ENCODE data around the gene LAMB3. TPM values are rescaled to one million over a fixed set of nuclear protein-coding genes. Genes with fewer than 3 reads are reported as not detected.

Gene LAMB3
- total RNA-seq, 1 donor from 2014 or later: not detected

DNA sequence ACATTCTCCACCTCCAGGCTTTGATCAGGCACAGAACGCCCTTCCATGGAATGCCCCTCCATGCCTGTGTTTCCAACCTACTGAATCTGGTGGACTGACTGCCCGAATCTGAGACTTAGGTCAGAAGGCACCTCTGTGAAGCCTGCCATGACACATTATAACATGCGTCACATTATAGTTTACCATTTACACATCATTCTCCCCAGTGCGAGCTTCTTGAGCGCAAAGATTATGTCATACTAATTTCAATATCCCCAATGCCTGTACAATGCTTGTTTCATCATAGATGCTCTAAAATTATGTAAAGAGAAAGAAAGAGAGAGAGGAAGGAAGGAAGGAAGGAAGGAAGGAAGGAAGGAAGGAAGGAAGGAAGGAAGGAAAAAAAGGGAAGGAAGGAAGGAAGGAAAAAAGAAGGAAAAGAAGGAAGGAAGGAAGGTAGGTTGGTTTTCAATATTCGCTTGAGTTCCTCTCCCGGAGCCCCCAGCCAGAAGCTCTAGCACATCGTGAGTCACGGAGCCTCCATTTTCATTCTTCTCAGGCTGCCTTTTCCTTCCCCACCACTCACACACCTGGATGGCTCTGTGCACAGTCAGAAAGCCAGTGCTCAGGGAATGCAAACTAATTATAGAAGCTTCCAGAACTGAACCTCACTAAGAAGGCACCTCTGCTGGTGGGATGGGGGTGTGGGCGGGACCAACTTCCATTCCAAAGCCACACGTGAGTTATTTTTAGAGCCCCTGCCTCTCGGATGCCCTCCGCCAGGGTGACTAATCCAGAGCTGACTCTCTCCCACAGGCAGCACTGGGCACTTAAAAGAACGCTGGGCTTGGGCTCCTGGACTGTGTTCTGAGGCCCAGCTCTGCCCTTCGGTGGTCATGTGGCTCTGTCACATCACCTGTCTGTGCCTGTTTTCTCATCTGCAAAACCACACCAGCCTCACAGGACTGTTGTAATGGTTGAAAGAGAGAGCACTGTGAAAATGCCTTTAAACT lies 27.4 kb downstream of the LAMB3 start:
- no peaks in the 10 kb centered on the region for H3F3A ChIP-seq (ENCODE audit: low read depth)
- TF ChIP-seq EZH2 (IDR thresholded peaks at IDR 0.05) (no peak), EZH2phosphoT487 (IDR thresholded peaks at IDR 0.05) (no peak)
- TF ChIP-seq, protein P1, sequence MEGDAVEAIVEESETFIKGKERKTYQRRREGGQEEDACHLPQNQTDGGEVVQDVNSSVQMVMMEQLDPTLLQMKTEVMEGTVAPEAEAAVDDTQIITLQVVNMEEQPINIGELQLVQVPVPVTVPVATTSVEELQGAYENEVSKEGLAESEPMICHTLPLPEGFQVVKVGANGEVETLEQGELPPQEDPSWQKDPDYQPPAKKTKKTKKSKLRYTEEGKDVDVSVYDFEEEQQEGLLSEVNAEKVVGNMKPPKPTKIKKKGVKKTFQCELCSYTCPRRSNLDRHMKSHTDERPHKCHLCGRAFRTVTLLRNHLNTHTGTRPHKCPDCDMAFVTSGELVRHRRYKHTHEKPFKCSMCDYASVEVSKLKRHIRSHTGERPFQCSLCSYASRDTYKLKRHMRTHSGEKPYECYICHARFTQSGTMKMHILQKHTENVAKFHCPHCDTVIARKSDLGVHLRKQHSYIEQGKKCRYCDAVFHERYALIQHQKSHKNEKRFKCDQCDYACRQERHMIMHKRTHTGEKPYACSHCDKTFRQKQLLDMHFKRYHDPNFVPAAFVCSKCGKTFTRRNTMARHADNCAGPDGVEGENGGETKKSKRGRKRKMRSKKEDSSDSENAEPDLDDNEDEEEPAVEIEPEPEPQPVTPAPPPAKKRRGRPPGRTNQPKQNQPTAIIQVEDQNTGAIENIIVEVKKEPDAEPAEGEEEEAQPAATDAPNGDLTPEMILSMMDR (IDR thresholded peaks at IDR 0.05): no peak
- no peak overlapping the region for H3K27ac ChIP-seq
- no peak for DNase-seq (ENCODE audit: low spot score)
- H4K20me1 ChIP-seq (ENCODE audit: low read depth): no peaks in the 10 kb centered on the region
- peaks cover 10% of the 10 kb centered on the region for H3K27me3 Mint-ChIP-seq (ENCODE audit: insufficient read depth, low read depth)
- no peak overlapping the region for H2AFZ ChIP-seq (replicated peaks)
- no peaks in the 10 kb centered on the region for H3K9me3 Mint-ChIP-seq
- no peaks in the 10 kb centered on the region for H3K36me3 Mint-ChIP-seq
- H3K79me2 ChIP-seq (ENCODE audit: low read depth): no peaks in the 10 kb centered on the region
- no peak overlapping the region for H3K9ac ChIP-seq
- peaks cover 42% of the 10 kb centered on the region for H3K4me1 Mint-ChIP-seq
- no peaks in the 10 kb centered on the region for H3K9me3 ChIP-seq (ENCODE audit: low read depth)
- H3K4me1 ChIP-seq: no peaks in the 10 kb centered on the region
- no peak overlapping the region for H3K4me2 ChIP-seq
- no peaks in the 10 kb centered on the region for H3K27me3 ChIP-seq
- no peak overlapping the region for H3K4me3 ChIP-seq
- no peaks in the 10 kb centered on the region for H3K36me3 ChIP-seq
- H3K4me3 Mint-ChIP-seq: no peak overlapping the region
- H3K27ac Mint-ChIP-seq: peak overlapping the region; percentile 35

DNA sequence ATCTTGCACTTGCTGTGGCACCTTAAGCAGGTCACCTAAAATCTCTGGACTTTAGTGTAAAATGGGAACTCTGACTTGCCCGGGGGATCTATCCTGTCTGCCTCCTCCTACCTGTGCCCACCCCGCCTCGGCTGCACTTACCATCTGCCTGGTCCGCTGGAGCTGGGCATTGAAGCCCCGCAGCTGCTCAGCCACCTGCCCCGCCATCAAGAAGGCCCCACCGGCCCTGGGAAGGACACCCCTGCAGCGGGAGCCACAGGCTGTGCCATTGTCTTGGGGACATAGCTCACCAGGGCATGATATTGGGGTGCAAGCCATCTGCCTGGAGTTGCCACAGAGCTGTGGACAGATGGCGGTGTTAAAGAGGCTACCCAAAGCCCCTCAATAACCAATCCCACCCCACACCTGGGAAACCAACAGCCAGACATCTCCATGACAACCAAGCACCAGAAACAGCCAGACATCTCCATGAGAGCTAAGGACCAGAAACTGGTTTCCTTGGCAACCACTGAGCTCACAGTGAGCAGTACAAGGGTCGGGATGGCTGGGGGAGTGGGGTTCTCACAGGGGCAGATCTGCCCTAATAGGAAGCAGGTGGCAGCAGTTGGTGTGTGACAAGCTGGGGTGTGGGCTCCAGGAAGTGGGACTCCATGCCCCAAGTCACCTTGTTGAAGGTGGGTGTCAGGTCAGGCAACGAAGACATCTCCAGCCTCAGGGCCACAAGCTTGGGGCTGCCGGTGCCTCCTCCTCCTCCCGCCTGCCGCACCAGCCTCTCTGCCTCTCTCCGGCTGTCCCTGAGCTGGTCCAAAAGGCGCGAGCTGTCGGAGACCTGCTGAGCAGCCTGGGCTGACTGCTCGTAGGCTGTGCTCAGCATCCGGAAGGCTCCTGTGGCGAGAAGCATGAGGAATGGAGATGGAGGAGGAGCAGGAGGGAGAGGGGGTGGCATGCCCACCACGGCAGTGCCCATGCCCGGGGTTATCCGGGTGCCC lies 29.1 kb downstream of the LAMB3 start:
- Mint-ChIP-seq H3K27me3 (ENCODE audit: insufficient read depth, low read depth) (peaks cover 10% of the 10 kb centered on the region), H3K4me1 (peaks cover 43% of the 10 kb centered on the region), H3K9me3 (no peaks in the 10 kb centered on the region), H3K27ac (no peak overlapping the region), H3K4me3 (no peak overlapping the region), H3K36me3 (no peaks in the 10 kb centered on the region)
- Histone ChIP-seq H3K36me3 (no peaks in the 10 kb centered on the region), H3K4me2 (no peak overlapping the region), H2AFZ (replicated peaks) (no peak overlapping the region), H3K4me3 (no peak overlapping the region), H3K9ac (no peak overlapping the region), H3K9me3 (ENCODE audit: low read depth) (no peaks in the 10 kb centered on the region), H3K27ac (no peak overlapping the region), H3K27me3 (no peaks in the 10 kb centered on the region), H3K4me1 (no peaks in the 10 kb centered on the region), H3F3A (ENCODE audit: low read depth) (no peaks in the 10 kb centered on the region), H3K79me2 (ENCODE audit: low read depth) (no peaks in the 10 kb centered on the region), H4K20me1 (ENCODE audit: low read depth) (no peaks in the 10 kb centered on the region)
- TF ChIP-seq EZH2phosphoT487 (IDR thresholded peaks at IDR 0.05): no peak
- TF ChIP-seq, protein P1 (IDR thresholded peaks at IDR 0.05): no peak
- no peak for TF ChIP-seq EZH2 (IDR thresholded peaks at IDR 0.05)
- peak; percentile 10 for DNase-seq (ENCODE audit: low spot score)

DNA sequence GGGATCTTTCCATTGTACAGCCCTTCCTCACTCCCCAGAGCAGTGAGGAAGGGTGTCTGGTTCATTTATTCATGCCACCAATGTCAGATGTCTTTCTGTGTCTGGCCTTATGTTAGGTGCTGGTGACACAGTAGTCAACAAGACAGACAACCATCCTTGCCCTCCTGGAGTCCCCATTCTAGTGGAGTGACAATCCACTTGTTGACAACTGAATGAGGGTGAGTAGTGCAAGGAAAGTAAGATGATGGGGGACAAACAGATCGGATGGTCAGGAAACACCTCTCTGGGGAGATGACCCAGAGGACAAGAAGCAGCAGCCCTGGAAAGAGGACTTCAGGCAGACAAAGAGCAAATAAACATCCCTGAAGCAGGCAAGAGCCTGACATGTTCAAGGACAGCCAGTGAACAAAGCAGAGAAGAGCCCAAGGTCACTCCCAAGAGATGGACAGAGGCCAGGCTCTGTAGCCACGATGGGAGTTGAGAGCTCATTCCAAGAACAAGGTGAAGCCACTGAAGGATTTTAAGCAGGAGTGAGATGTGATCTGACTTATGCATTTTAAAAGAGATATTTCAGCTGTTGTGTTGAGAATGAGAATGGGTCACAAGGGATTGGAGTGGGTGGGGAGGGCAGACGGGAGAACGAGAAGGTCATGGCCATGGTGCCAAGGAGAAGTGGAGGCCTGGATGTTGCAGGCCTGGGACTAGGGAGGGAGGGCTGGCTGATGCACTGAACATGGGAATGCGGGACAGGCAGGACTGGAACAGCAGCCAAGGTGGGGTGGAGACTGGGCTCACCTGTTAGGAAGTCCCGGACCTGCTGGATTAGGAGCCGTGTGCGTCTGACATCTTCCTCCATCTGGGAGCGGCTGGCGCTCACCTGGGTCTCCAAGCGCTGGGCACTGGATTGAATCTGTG lies 30.2 kb downstream of the LAMB3 start:
- H3K9ac ChIP-seq: no peak overlapping the region
- no peaks in the 10 kb centered on the region for H4K20me1 ChIP-seq (ENCODE audit: low read depth)
- no peak overlapping the region for H3K4me2 ChIP-seq
- TF ChIP-seq, protein P1 (IDR thresholded peaks at IDR 0.05): no peak
- Mint-ChIP-seq H3K27me3 (ENCODE audit: insufficient read depth, low read depth) (peaks cover 16% of the 10 kb centered on the region), H3K9me3 (no peaks in the 10 kb centered on the region), H3K4me1 (peaks cover 40% of the 10 kb centered on the region), H3K36me3 (no peaks in the 10 kb centered on the region), H3K4me3 (peak overlapping the region; percentile 11), H3K27ac (no peak overlapping the region)
- H3K4me1 ChIP-seq: no peaks in the 10 kb centered on the region
- H2AFZ ChIP-seq (replicated peaks): no peak overlapping the region
- H3K36me3 ChIP-seq: no peaks in the 10 kb centered on the region
- H3K27me3 ChIP-seq: no peaks in the 10 kb centered on the region
- no peaks in the 10 kb centered on the region for H3K79me2 ChIP-seq (ENCODE audit: low read depth)
- no peak overlapping the region for H3K27ac ChIP-seq
- no peaks in the 10 kb centered on the region for H3K9me3 ChIP-seq (ENCODE audit: low read depth)
- no peaks in the 10 kb centered on the region for H3F3A ChIP-seq (ENCODE audit: low read depth)
- DNase-seq (ENCODE audit: low spot score): no peak
- H3K4me3 ChIP-seq: no peak overlapping the region
